HepG2 (cell line): ENCODE data around the gene TK1. TPM values are rescaled to one million over a fixed set of nuclear protein-coding genes. Genes with fewer than 3 reads are reported as not detected.
A peak's percentile ranks its signal among the peaks of the same experiment; 100 is the strongest.

Experiments used
- ATAC-seq: fragments of 200-7000 bp; cut with Tn5 transposase; 3 replicates; pipeline ENCODE4 v1.9.1; 2020; ENCODE audit warnings: mild to moderate bottlenecking, moderate library complexity
- BruUV-seq: library from RNA; stranded (reverse); fragments of 400-500 nt; replicated peaks from 2 replicates; lab custom pipeline; 2021; lab: Mats Ljungman, UMichigan
- CTCF ChIA-PET: fragments of 300-600 bp; formaldehyde crosslinking; extraction: SDS; loops from one replicate; lab custom pipeline; 2021; ENCODE audit warnings: low total read pairs, inconsistent platforms, low intra/inter-chr PET ratio; lab: Yijun Ruan, JAX
- POLR2A ChIA-PET: fragments of 350-600 bp; sonication (Branson Sonifier 250); formaldehyde crosslinking; loops from one replicate; lab custom pipeline; 2020; ENCODE audit warnings: antibody characterized with exemption, inconsistent platforms; lab: Yijun Ruan, JAX
- DNase-seq: peaks from one replicate; pipeline ENCODE4 v3.0.0-alpha.2; 2015; ENCODE audit warnings: low spot score
- FAIRE-seq: peaks from 3 replicates; lab custom pipeline; 2011; peaks lifted over from hg19 to GRCh38; lab: Jason Lieb, UNC
- H2AFZ ChIP-seq: one replicate; pipeline ENCODE4 v1.6.1; 2011; ENCODE audit warnings: low read length, inconsistent platforms
- H3K27ac ChIP-seq: fragments of 300-600 bp; 3 replicates; pipeline ENCODE4 v1.8.0; 2011; ENCODE audit warnings: mixed run types, mild to moderate bottlenecking, mixed read lengths, low read length, inconsistent platforms; ENCODE audit not compliant: insufficient read depth; ENCODE audit errors: extremely low read length
- H3K27me3 ChIP-seq, 2 experiments: fragments of 200-600 bp in 1 of 2; 2 replicates in 1 of 2; 3 replicates in 1 of 2; pipeline versions ENCODE4 v1.6.0 to v1.8.0; 2011; ENCODE audit warnings: low read length in 2 of 2, mild to moderate bottlenecking in 2 of 2, moderate library complexity in 2 of 2, inconsistent platforms in 1 of 2; ENCODE audit not compliant: insufficient read depth in 2 of 2, control insufficient read depth in 1 of 2
- H3K36me3 ChIP-seq, 2 experiments: fragments of 200-600 bp in 1 of 2; replicated peaks in 1 of 2; 2 replicates in 1 of 2; 3 replicates in 1 of 2; pipeline versions ENCODE4 v1.5.1 to v1.8.0; 2011; ENCODE audit warnings: low read length in 2 of 2, inconsistent platforms in 1 of 2; ENCODE audit not compliant: insufficient read depth in 2 of 2, control insufficient read depth in 1 of 2
- H3K4me1 ChIP-seq: 2 replicates; pipeline ENCODE4 v1.5.1; 2012; ENCODE audit warnings: low read length, inconsistent platforms; ENCODE audit not compliant: insufficient read depth
- H3K4me2 ChIP-seq: 2 replicates; pipeline ENCODE4 v1.6.0; 2011; ENCODE audit warnings: low read depth, low read length, inconsistent platforms
- H3K4me3 ChIP-seq, 3 experiments: fragments of 200-600 bp in 1 of 3; sonication (generic), shearing (Covaris generic) in 1 of 3; replicated peaks in 1 of 3; 2 replicates each; pipeline ENCODE4 v1.5.1; 2011 to 2016; ENCODE audit warnings: low read length in 3 of 3, inconsistent platforms in 2 of 3, low read depth in 2 of 3, mild to moderate bottlenecking in 2 of 3, control low read depth in 1 of 3, mixed read lengths in 1 of 3; ENCODE audit not compliant: insufficient read depth in 1 of 3
- H3K79me2 ChIP-seq: one replicate; pipeline ENCODE4 v1.6.1; 2011; ENCODE audit warnings: low read length, inconsistent platforms; ENCODE audit not compliant: insufficient read depth
- H3K9ac ChIP-seq: 2 replicates; pipeline ENCODE4 v1.6.0; 2011; ENCODE audit warnings: mild to moderate bottlenecking, low read depth, low read length, inconsistent platforms; ENCODE audit not compliant: insufficient read depth
- H3K9me3 ChIP-seq: 2 replicates; pipeline ENCODE4 v1.5.1; 2012; ENCODE audit warnings: mild to moderate bottlenecking, low read length
- H4K20me1 ChIP-seq: 2 replicates; pipeline ENCODE4 v1.6.0; 2011; ENCODE audit warnings: inconsistent platforms, mild to moderate bottlenecking, low read length, moderate library complexity; ENCODE audit not compliant: insufficient read depth
- BATF2 ChIP-seq: sonication (generic); formaldehyde crosslinking; IDR thresholded peaks from 2 replicates; pipeline ENCODE4 v1.8.0; 2022; ENCODE audit warnings: mild to moderate bottlenecking, missing genetic modification reagents, moderate library complexity
- FOXM1 ChIP-seq: sonication (generic); formaldehyde crosslinking; IDR thresholded peaks from 2 replicates; pipeline ENCODE4 v1.5.0; 2020; ENCODE audit warnings: missing genetic modification reagents
- POLR2A ChIP-seq, 2 experiments: IDR thresholded peaks; 2 replicates each; pipeline ENCODE4 v1.6.1; 2011; ENCODE audit warnings: low read depth in 2 of 2, low read length in 2 of 2, mild to moderate bottlenecking in 1 of 2, moderate library complexity in 1 of 2; ENCODE audit not compliant: insufficient read depth in 1 of 2
- POLR2G ChIP-seq: fragments of 200-400 bp; formaldehyde crosslinking; IDR thresholded peaks from 2 replicates; pipeline ENCODE4 v1.6.1; 2018; ENCODE audit warnings: mild to moderate bottlenecking, low read depth, low read length, moderate library complexity
- RBFOX2 ChIP-seq: fragments of 200-400 bp; formaldehyde crosslinking; IDR thresholded peaks from 2 replicates; pipeline ENCODE4 v1.6.1; 2017; ENCODE audit warnings: low read depth, mild to moderate bottlenecking, low read length
- TFAP4 ChIP-seq: sonication (generic); IDR thresholded peaks from 2 replicates; pipeline ENCODE4 v1.6.1; 2016; ENCODE audit warnings: low read depth, borderline replicate concordance
- ZC3H13 ChIP-seq: sonication (generic); formaldehyde crosslinking; IDR thresholded peaks from 2 replicates; pipeline ENCODE4 v1.8.1; 2023; ENCODE audit warnings: mild to moderate bottlenecking, missing genetic modification reagents, moderate library complexity
- WGBS: methylation state at CpG from one replicate; pipeline ENCODE4 v1.1.6; 2017; ENCODE audit warnings: low lambda C conversion rate; 5-methylcytosine and 5-hydroxymethylcytosine counted together
- in situ Hi-C: cut with HindIII; loops from 2 replicates; pipeline ENCODE4 v1.10.0; 2017; ENCODE audit warnings: low pct_unique_long_range_greater_than_20kb; ENCODE audit not compliant: extremely low pct_ligation_motif_present
- intact Hi-C: fragments of 100-400 bp; cut with micrococcal nuclease; formaldehyde crosslinking; loops from one replicate; pipeline ENCODE4 v1.10.0; 2022; ENCODE audit not compliant: unreplicated experiment
- polyA plus RNA-seq, 8 experiments: library from polyadenylated mRNA; depleted of rRNA in 3 of 8; stranded (reverse) in 7 of 8; unstranded in 1 of 8; fragments of >200 nt; fragmentation: Illumina TruSeq in 4 of 8; extraction: Trizol in 4 of 8; gene quantifications; 2 replicates each; pipeline versions ENCODE4 v1.2.1 to v1.2.3, GENCODE V29; 2011 to 2016; ENCODE audit warnings: low read depth in 4 of 8, missing spikeins in 1 of 8, mixed read lengths in 1 of 8; ENCODE audit not compliant: insufficient read depth in 1 of 8
- total RNA-seq, 5 experiments: library from RNA; depleted of rRNA; stranded (reverse); fragments of >200 nt; fragmentation: Illumina TruSeq; extraction: Trizol; gene quantifications; 2 replicates each; pipeline ENCODE4 v1.2.3, GENCODE V29; 2016; ENCODE audit warnings: low read depth in 1 of 5

The TK1 gene
- total and polyA plus RNA-seq, 2 of the 13 experiments (the other 11 are each of a cell fraction or from before 2014, with no cell fraction given) = 45.0 to 96.0 TPM

GRCh38 chr17:78197147-78197832 is 10.4 kb upstream of the TK1 start:
- no peak overlapping the region for H3K27ac ChIP-seq
- no peak overlapping the region for H3K9ac ChIP-seq
- FAIRE-seq = no peak
- H3K9me3 ChIP-seq = no peaks in the 10 kb centered on the region
- DNase-seq = no peak
- ChIA-PET POLR2A (interaction anchor here (1.8 to 3.7 kb wide), 2 partner anchors 10 to 16 kb away, joined by 4 to 25 read pairs; partner anchors contain the start of genes AFMID, BIRC5 and TK1), CTCF (no interaction called here)
- no peak for ATAC-seq
- H2AFZ ChIP-seq = no peak overlapping the region
- peaks cover 32 to 79% of the 10 kb centered on the region in 2 experiments for H3K36me3 ChIP-seq
- H3K4me1 ChIP-seq = peaks cover 40% of the 10 kb centered on the region
- no peak overlapping the region for H3K4me2 ChIP-seq
- peaks cover 52% of the 10 kb centered on the region for H3K79me2 ChIP-seq
- BruUV-seq = no TSS peak
- 99% methylated on average over 9 of the region's 9 CpGs for WGBS
- peaks cover 84% of the 10 kb centered on the region for H4K20me1 ChIP-seq
- intact Hi-C loops (no loop called here), in situ Hi-C loops (no loop called here)
- no peak for TF ChIP-seq TFAP4
- 0 out of 2 replicates have a peak, but pooled peaks have one; percentile 20 for TF ChIP-seq BATF2 (CRISPR knock-in tag)
- 0 out of 2 replicates have a peak, but pooled peaks have one; percentile 26 for TF ChIP-seq POLR2G
- H3K27me3 ChIP-seq = no peaks in the 10 kb centered on the region
- no peak overlapping the region for H3K4me3 ChIP-seq

- ChIA-PET POLR2A (interaction anchor here (1.8 to 3.7 kb wide), 2 partner anchors 9 to 17 kb away, joined by 4 to 25 read pairs; partner anchors contain the start of genes AFMID, BIRC5 and TK1), CTCF (no interaction called here)
- Histone ChIP-seq H3K79me2 (peaks cover 55% of the 10 kb centered on the region), H3K4me1 (peaks cover 44% of the 10 kb centered on the region), H3K9ac (no peak overlapping the region), H3K36me3 (peaks cover 32 to 83% of the 10 kb centered on the region in 2 experiments), H4K20me1 (peaks cover 90% of the 10 kb centered on the region), H3K4me3 (no peak overlapping the region), H3K27ac (no peak overlapping the region), H3K4me2 (no peak overlapping the region), H3K27me3 (no peaks in the 10 kb centered on the region), H2AFZ (no peak overlapping the region), H3K9me3 (no peaks in the 10 kb centered on the region)
- BruUV-seq = TSS peak; percentile 37
- TF ChIP-seq RBFOX2 (peak; percentile 59; the same call in 1 of the 2 replicates), ZC3H13 (CRISPR knock-in tag) (no peak), FOXM1 (CRISPR knock-in tag) (no peak), POLR2A (IDR thresholded peaks at IDR 0.05; ENCODE audit: insufficient read depth in 1 of 2, low read depth in 2 of 2, low read length in 2 of 2) (0 out of 4 replicates have a peak, but pooled peaks of 1 of the 2 experiments have one; percentile 3)
- WGBS = 96% methylated on average over 5 of the region's 5 CpGs
- FAIRE-seq (no peak), DNase-seq (no peak), ATAC-seq (no peak)
- intact Hi-C loops (no loop called here), in situ Hi-C loops (no loop called here)
These were observed 9.9 kb upstream of the TK1 start for GRCh38 chr17:78196716-78197115.
